ENCODE results near the gene S1PR3. TPM values are rescaled to one million over a fixed set of nuclear protein-coding genes. Genes with fewer than 3 reads are reported as not detected.
"Not testable (repeated sequence)": the region's sequence is repeated elsewhere in the genome, so short reads cannot be mapped to it uniquely, and the experiment has no call there.

S1PR3 gene
- total RNA-seq, result 1.6 and 2.1 TPM in 2 replicates
- long read RNA-seq, full-length matches to known transcripts, result 5 of 5 reads
- long read RNA-seq, partial matches to known transcripts, result 0 of 5 reads
- long read RNA-seq, other reads (novel, unspliced or antisense), result 0 of 5 reads

DNA sequence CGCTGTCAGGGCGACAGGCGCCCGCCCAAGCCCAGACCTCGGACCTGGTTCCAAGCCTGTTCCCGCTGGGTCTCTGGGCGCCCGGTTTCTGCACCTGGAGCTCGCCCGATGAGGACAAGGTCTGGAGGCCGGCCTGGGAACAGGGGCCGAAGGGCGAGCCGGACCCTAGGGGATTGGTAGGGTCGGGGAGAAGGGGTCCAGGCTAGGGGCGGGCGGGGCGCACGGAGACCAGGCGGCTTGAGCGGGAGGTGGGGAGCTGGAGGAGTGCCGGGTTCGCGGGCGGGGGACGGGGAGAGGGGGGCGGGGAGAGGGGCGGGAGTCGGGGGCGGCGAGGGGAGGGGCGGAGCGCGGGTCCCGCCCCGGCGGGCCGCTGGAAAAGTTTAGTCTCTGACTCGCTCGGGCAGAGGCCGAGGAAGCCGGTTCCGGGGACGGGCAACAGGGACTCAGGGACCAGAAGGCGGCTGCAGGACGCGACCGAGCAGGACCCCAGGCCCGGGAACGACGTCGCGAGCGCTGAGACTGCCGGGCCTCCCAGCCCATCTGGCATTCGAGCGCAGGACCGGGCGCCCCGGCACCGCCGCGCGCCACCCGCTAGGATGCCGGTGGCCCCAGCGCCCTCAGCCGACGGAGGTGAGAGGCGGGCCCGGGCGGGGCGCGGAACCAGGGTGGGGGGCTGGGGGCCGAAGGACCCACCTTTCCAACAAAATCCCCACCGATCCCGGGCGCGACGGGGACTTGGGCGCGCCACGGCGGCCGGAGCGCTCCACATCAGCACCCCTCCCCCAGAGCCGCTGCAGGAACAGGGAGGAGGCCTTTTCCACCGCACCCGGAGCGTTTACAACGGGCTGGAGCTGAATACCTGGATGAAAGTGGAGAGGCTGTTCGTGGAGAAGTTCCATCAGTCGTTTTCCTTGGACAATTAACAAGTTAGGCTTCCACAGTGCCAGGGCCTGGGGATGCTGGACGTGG, at the start of gene S1PR3:
S1PR3 (plus strand) TSS at position 403 of the 969 bp plus-strand sequence. CDS start 9,733 bp downstream, outside the sequence.
- Mint-ChIP-seq H3K27me3 (ENCODE audit: unreplicated experiment) (no peaks in the 10 kb centered on the region), H3K9me3 (ENCODE audit: unreplicated experiment) (no peaks in the 10 kb centered on the region), H3K4me1 (ENCODE audit: unreplicated experiment) (peaks cover 30% of the 10 kb centered on the region), H3K27ac (ENCODE audit: unreplicated experiment) (no peak within 1 kb of the TSS), H3K4me3 (ENCODE audit: unreplicated experiment) (peak within 1 kb of the TSS; percentile 71), H3K36me3 (ENCODE audit: unreplicated experiment) (no peaks in the 10 kb centered on the region)
- TF ChIP-seq, protein P1, sequence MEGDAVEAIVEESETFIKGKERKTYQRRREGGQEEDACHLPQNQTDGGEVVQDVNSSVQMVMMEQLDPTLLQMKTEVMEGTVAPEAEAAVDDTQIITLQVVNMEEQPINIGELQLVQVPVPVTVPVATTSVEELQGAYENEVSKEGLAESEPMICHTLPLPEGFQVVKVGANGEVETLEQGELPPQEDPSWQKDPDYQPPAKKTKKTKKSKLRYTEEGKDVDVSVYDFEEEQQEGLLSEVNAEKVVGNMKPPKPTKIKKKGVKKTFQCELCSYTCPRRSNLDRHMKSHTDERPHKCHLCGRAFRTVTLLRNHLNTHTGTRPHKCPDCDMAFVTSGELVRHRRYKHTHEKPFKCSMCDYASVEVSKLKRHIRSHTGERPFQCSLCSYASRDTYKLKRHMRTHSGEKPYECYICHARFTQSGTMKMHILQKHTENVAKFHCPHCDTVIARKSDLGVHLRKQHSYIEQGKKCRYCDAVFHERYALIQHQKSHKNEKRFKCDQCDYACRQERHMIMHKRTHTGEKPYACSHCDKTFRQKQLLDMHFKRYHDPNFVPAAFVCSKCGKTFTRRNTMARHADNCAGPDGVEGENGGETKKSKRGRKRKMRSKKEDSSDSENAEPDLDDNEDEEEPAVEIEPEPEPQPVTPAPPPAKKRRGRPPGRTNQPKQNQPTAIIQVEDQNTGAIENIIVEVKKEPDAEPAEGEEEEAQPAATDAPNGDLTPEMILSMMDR (IDR thresholded peaks at IDR 0.05), result peak; percentile 25
- DNase-seq (ENCODE audit: extremely low spot score, unreplicated experiment), result peak; percentile 84

GRCh38 chr9:88941586-88941985, 49.7 kb upstream of the S1PR3 start:
- H3K9me3 Mint-ChIP-seq (ENCODE audit: unreplicated experiment); H3K4me3 Mint-ChIP-seq (ENCODE audit: unreplicated experiment); H3K36me3 Mint-ChIP-seq (ENCODE audit: unreplicated experiment); DNase-seq (ENCODE audit: extremely low spot score, unreplicated experiment); H3K4me1 Mint-ChIP-seq (ENCODE audit: unreplicated experiment); H3K27ac Mint-ChIP-seq (ENCODE audit: unreplicated experiment): not testable (repeated sequence)
- peaks cover 41% of the 10 kb centered on the region for H3K27me3 Mint-ChIP-seq (ENCODE audit: unreplicated experiment)

DNA sequence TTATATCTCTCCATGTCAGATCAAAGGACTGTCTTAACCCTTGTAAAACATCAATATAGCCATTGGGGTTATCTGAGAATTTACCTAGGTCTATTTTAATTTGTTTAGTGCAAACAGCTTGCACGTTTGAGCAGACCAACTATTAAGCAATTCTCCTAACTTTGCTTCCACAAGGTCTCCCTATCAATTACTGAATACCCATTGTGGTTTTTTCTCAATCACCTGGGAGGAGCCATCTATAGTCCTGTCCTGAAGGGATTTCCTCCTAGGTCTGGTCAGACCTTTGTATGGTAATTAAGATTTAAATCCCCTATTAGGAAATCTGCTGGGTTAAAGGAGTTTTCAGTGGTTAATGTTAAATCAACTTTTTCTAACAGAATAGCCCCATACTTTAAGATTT, 48.9 kb upstream of the S1PR3 start:
- DNase-seq (ENCODE audit: extremely low spot score, unreplicated experiment), result no peak
- Mint-ChIP-seq H3K9me3 (ENCODE audit: unreplicated experiment) (no peaks in the 10 kb centered on the region), H3K27ac (ENCODE audit: unreplicated experiment) (no peak overlapping the region), H3K4me3 (ENCODE audit: unreplicated experiment) (no peak overlapping the region), H3K36me3 (ENCODE audit: unreplicated experiment) (no peaks in the 10 kb centered on the region), H3K27me3 (ENCODE audit: unreplicated experiment) (peaks cover 39% of the 10 kb centered on the region), H3K4me1 (ENCODE audit: unreplicated experiment) (no peaks in the 10 kb centered on the region)
- TF ChIP-seq, protein P1 (IDR thresholded peaks at IDR 0.05), result no peak

GRCh38 chr9:88945636-88946333, 45.5 kb upstream of the S1PR3 start:
- DNase-seq (ENCODE audit: extremely low spot score, unreplicated experiment), result no peak
- no peaks in the 10 kb centered on the region for H3K36me3 Mint-ChIP-seq (ENCODE audit: unreplicated experiment)
- no peak overlapping the region for H3K4me3 Mint-ChIP-seq (ENCODE audit: unreplicated experiment)
- TF ChIP-seq, protein P1 (IDR thresholded peaks at IDR 0.05), result no peak
- peaks cover 19% of the 10 kb centered on the region for H3K4me1 Mint-ChIP-seq (ENCODE audit: unreplicated experiment)
- H3K27ac Mint-ChIP-seq (ENCODE audit: unreplicated experiment), result no peak overlapping the region
- no peaks in the 10 kb centered on the region for H3K9me3 Mint-ChIP-seq (ENCODE audit: unreplicated experiment)
- H3K27me3 Mint-ChIP-seq (ENCODE audit: unreplicated experiment), result peaks cover 40% of the 10 kb centered on the region

- Mint-ChIP-seq H3K36me3 (ENCODE audit: unreplicated experiment) (no peaks in the 10 kb centered on the region), H3K27me3 (ENCODE audit: unreplicated experiment) (peaks cover 30% of the 10 kb centered on the region), H3K4me1 (ENCODE audit: unreplicated experiment) (peaks cover 20% of the 10 kb centered on the region)
Measured at GRCh38 chr9:88947581-88948573, 43.4 kb upstream of the S1PR3 start.

More at GRCh38 chr9:88947581-88948573, 43.4 kb upstream of the S1PR3 start:
- no peak overlapping the region for H3K27ac Mint-ChIP-seq (ENCODE audit: unreplicated experiment)
- no peaks in the 10 kb centered on the region for H3K9me3 Mint-ChIP-seq (ENCODE audit: unreplicated experiment)
- TF ChIP-seq, protein P1 (IDR thresholded peaks at IDR 0.05), result no peak
- no peak overlapping the region for H3K4me3 Mint-ChIP-seq (ENCODE audit: unreplicated experiment)
- no peak for DNase-seq (ENCODE audit: extremely low spot score, unreplicated experiment)

All from osteocyte (in vitro differentiated cells).